ENCODE data around the gene NAT10.

Gene NAT10

GRCh38 chr11:34149274-34149673, 43.8 kb downstream of the NAT10 start:
- no peak for DNase-seq (ENCODE audit: low read depth)

GRCh38 chr11:34149786-34150185, 44.4 kb downstream of the NAT10 start:
- DNase-seq (ENCODE audit: low read depth) = no peak

- DNase-seq (ENCODE audit: low read depth) = no peak
Observed at GRCh38 chr11:34150494-34151151, 45.2 kb downstream of the NAT10 start.

GRCh38 chr11:34151166-34151565, 45.7 kb downstream of the NAT10 start:
- no peak for DNase-seq (ENCODE audit: low read depth)

- DNase-seq (ENCODE audit: low read depth) = no peak
Observed at GRCh38 chr11:34151916-34152845, 46.8 kb downstream of the NAT10 start.

- no peak for DNase-seq (ENCODE audit: low read depth)
Observed at GRCh38 chr11:34154059-34154875, 48.8 kb downstream of the NAT10 start.

GRCh38 chr11:34155057-34155756, 49.8 kb downstream of the NAT10 start:
- no peak for DNase-seq (ENCODE audit: low read depth)

GRCh38 chr11:34155757-34156062, 50.3 kb downstream of the NAT10 start:
- no peak for DNase-seq (ENCODE audit: low read depth)

GRCh38 chr11:34157163-34157562, 51.7 kb downstream of the NAT10 start:
- DNase-seq (ENCODE audit: low read depth) = no peak

GRCh38 chr11:34158661-34159060, 53.2 kb downstream of the NAT10 start:
- DNase-seq (ENCODE audit: low read depth) = no peak

- no peak for DNase-seq (ENCODE audit: low read depth)
Observed at GRCh38 chr11:34160049-34160721, 54.8 kb downstream of the NAT10 start.

GRCh38 chr11:34160791-34161190, 55.4 kb downstream of the NAT10 start:
- no peak for DNase-seq (ENCODE audit: low read depth)

- DNase-seq (ENCODE audit: low read depth) = no peak
Observed at GRCh38 chr11:34161361-34161760, 55.9 kb downstream of the NAT10 start.

GRCh38 chr11:34161812-34162492, 56.5 kb downstream of the NAT10 start:
- peak; percentile 23 for DNase-seq (ENCODE audit: low read depth)

GRCh38 chr11:34162493-34162820, 57.0 kb downstream of the NAT10 start:
- DNase-seq (ENCODE audit: low read depth) = no peak

GRCh38 chr11:34162856-34163255, 57.4 kb downstream of the NAT10 start:
- DNase-seq (ENCODE audit: low read depth) = no peak

- no peak for DNase-seq (ENCODE audit: low read depth)
Observed at GRCh38 chr11:34165121-34165520, 59.7 kb downstream of the NAT10 start.

- DNase-seq (ENCODE audit: low read depth) = no peak
Observed at GRCh38 chr11:34165786-34166555, 60.5 kb downstream of the NAT10 start.

GRCh38 chr11:34166806-34167740, 61.6 kb downstream of the NAT10 start:
- DNase-seq (ENCODE audit: low read depth) = no peak
